IPS-20b (cell line): ENCODE measurements around the gene TIMM22.

Experiments
- H3K27ac ChIP-seq: one replicate; pipeline ENCODE4 v1.5.1; 2013; ENCODE audit warnings: low read length
- H3K27me3 ChIP-seq: 2 replicates; pipeline ENCODE4 v1.6.1; 2013; ENCODE audit warnings: mild to moderate bottlenecking, low read length, inconsistent platforms; ENCODE audit not compliant: insufficient read depth
- H3K36me3 ChIP-seq: 2 replicates; pipeline ENCODE4 v1.6.1; 2013; ENCODE audit warnings: low read depth, mild to moderate bottlenecking, inconsistent platforms, low read length, moderate library complexity; ENCODE audit not compliant: insufficient read depth
- H3K4me1 ChIP-seq: 2 replicates; pipeline ENCODE4 v1.6.1; 2013; ENCODE audit warnings: mild to moderate bottlenecking, control low read depth, inconsistent platforms, low read length, moderate library complexity; ENCODE audit not compliant: insufficient read depth
- H3K4me3 ChIP-seq: 2 replicates; pipeline ENCODE4 v1.5.1; 2013; ENCODE audit warnings: mild to moderate bottlenecking, low read length, inconsistent platforms
- H3K9ac ChIP-seq: 2 replicates; pipeline ENCODE4 v1.6.1; 2013; ENCODE audit warnings: low read depth, mild to moderate bottlenecking, inconsistent platforms, low read length, moderate library complexity
- H3K9me3 ChIP-seq: 2 replicates; pipeline ENCODE4 v1.6.1; 2013; ENCODE audit warnings: mild to moderate bottlenecking, low read depth, low read length, inconsistent platforms; ENCODE audit not compliant: insufficient read depth

Gene TIMM22

DNA sequence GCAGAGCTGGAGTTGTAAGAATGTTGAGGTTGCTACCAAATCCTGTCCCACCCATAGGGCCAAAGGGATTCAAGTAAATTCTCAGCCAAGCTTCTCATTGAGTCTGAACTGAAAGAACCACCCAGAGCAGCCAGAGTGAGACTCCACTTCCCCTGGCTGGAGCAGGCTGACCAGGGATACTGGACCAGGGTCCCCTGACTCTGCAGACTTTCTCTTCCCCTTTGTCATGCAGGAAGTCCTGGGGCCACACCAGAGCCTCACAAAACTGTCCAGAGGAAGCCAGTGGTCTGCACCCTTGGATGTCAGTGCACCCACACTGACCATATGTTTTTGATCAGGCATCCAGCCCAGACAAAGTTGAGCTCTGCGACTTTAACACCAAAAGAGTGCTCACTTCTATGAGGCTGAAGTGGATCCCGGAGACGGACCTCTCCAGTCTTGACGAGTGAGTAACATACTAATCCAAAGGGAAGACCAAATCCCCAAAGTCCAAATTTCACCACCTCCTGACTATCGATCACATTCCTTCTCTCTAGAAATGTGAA lies 21.5 kb upstream of the TIMM22 start:
- peaks cover 37% of the 10 kb centered on the region for H3K4me1 ChIP-seq
- no peaks in the 10 kb centered on the region for H3K36me3 ChIP-seq
- H3K27ac ChIP-seq, result peak overlapping the region; percentile 14
- no peaks in the 10 kb centered on the region for H3K9me3 ChIP-seq
- H3K4me3 ChIP-seq, result peak overlapping the region; percentile 2; the same call in 1 of the 2 replicates
- no peaks in the 10 kb centered on the region; the same call in 1 of the 2 replicates for H3K27me3 ChIP-seq
- H3K9ac ChIP-seq, result no peak overlapping the region

DNA sequence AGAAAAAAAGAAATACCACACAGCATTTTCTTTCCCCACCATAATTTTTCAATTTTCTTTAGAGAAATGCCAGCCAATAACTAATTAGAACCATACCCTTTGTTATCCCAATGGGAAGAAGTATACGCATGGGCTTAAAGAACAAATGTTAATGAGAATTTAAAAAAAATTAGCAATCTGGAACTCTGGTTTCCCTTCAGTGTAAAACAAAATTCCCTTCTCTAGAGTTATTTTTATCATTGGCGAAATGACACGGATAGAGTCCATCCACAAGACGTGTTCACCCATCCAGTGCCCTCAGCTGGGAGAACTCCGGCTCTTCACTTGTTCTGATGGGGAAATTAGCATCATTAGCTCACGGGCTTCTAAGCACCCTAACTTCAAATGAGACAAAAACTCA lies 20.6 kb upstream of the TIMM22 start:
- Histone ChIP-seq H3K4me1 (peaks cover 34% of the 10 kb centered on the region), H3K36me3 (no peaks in the 10 kb centered on the region), H3K9ac (no peak overlapping the region), H3K4me3 (no peak overlapping the region), H3K27me3 (no peaks in the 10 kb centered on the region; the same call in 1 of the 2 replicates), H3K27ac (no peak overlapping the region), H3K9me3 (no peaks in the 10 kb centered on the region)

DNA sequence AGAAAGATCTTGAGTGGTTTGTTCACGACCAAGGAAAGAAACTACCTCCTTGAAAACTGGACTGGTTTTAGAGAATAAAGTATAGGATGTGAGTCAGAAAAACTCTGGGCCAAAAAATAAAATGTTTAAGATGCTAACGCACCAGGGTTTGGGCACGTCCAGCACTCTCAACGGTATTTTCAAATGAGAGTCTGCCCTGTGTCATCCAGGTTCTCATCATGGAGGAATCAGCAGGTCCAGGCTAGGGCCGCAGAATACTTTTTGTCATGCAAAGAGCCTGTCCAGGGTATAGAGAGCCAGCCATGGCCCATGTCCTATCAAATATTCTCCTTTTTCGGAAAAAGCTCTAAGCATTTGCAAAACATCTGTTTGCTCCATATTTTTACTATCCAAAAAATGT lies 19.8 kb upstream of the TIMM22 start:
- Histone ChIP-seq H3K4me1 (peaks cover 34% of the 10 kb centered on the region), H3K9me3 (no peaks in the 10 kb centered on the region), H3K27ac (no peak overlapping the region), H3K9ac (peak overlapping the region; percentile 94; the same call in 1 of the 2 replicates), H3K27me3 (no peaks in the 10 kb centered on the region; the same call in 1 of the 2 replicates), H3K4me3 (peak overlapping the region; percentile 91), H3K36me3 (no peaks in the 10 kb centered on the region)

DNA sequence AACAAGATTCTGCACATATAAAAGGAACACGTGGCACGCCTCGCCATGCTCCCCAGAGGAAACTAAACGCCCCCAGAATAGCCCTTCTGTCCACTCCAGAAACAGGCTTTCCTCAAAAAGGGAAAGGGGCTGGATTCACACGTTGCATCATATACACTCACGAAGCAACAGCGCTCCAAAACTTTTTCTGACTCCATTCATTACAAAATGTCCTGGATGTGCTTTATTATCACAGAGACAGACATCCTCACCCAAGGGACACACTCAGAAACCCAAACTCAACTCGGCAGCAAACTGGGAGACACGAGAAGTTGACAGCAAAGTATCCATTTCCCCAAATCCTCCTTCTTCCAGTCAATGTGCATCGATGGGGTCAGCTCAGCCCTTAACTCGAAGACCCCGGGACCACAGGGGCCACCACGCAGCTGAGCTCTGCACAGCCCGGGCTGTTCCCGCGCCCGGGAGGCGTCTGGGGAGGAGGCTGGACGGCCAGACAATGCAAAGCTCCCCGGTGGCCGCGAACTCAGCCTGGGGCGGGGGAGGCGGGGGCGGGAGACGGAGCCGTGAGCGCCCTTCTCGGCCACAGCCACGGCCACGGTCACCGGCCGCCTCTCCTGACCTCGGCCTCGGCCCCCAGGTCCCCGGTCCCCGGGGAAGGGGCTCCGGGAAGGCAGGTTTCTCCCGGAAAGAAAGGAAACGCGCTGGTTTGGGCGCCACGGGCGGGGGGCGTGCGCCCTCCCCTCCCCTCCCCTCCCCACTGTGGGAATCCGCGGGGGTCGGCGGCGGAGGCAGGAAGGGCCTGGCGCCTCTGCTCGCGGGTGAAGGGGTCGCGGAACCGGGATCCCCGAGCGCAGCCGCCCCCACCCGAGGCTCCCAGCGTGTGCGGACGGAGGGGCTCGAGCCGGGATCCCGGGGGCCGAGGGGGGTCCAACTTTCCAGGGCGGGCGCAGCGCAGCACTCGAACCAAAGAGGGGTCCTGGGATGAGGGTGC lies 18.5 kb upstream of the TIMM22 start:
- Histone ChIP-seq H3K27me3 (no peaks in the 10 kb centered on the region; the same call in 1 of the 2 replicates), H3K36me3 (no peaks in the 10 kb centered on the region), H3K27ac (no peak overlapping the region), H3K9me3 (no peaks in the 10 kb centered on the region), H3K4me3 (peak overlapping the region; percentile 91), H3K9ac (peak overlapping the region; percentile 94), H3K4me1 (peaks cover 29% of the 10 kb centered on the region)

DNA sequence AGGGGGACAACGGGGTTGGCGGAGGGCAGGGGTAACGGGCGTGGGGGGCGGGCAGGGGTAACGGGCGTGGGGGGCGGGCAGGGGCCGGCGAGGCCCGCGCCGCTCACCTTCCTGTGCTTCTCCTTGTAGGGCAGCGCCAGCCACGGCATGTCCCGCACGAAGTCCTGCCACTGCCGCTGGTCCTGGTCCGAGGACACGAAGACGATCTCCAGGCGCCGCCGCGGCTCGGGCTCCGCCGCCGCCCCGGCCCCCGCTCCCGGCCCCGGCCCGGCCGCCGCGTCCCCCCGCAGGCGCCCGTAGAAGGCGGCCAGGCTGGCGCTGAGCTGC lies 17.8 kb upstream of the TIMM22 start:
- Histone ChIP-seq H3K9me3 (no peaks in the 10 kb centered on the region), H3K36me3 (no peaks in the 10 kb centered on the region), H3K9ac (no peak overlapping the region), H3K27ac (no peak overlapping the region), H3K4me1 (peaks cover 29% of the 10 kb centered on the region), H3K27me3 (no peaks in the 10 kb centered on the region; the same call in 1 of the 2 replicates), H3K4me3 (peak overlapping the region; percentile 69)

DNA sequence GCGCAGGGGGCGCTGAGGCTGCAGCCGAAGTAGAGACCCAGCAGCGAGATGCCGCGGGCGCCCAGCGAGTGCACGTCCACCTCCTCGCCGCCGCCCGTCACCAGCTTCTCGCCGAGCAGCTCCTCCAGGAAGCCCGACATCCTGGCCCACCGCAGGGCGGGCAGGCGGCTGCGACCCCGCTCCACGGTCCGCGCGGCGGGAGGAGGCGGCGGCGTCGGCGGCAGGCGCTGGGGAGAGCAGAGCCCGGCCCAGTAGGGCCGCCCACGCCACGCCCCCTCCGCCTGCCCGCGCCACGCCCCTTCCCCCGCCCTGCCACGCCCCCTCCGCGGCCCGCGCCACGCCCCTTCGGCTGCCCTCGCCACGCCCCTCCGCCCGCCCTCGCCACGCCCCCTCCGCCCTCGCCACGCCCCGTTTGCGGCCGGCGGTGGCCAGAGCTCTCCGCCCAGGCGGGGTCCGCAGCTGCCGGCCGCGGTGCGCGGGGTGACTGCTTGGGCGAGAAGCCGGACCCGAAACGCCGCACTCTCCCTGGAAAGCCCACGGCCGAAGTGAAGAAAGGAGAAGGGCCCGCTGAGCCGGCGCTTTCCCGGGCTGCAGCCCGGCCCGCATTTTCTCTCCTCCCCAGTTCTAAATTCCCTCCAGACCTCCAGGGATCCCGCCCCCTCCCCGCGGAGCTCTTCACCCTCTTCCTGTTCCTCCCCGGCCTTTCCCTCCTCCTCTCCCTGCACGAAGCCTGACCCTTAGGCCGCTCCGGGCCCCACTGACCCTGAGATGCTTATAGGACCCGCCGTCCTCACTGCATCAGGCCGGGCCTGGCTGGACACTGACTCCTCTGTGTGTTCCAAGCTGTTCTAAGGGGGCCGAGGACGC lies 17.2 kb upstream of the TIMM22 start, which contains the start of gene NXN:
Gene NXN (minus strand): TSS at position 238 of the 867 bp plus-strand sequence.
- peak within 1 kb of the TSS; percentile 91 for H3K4me3 ChIP-seq
- H3K27ac ChIP-seq, result no peak within 1 kb of the TSS
- no peaks in the 10 kb centered on the region for H3K36me3 ChIP-seq
- peak within 1 kb of the TSS; percentile 94 for H3K9ac ChIP-seq
- H3K4me1 ChIP-seq, result peaks cover 29% of the 10 kb centered on the region
- H3K9me3 ChIP-seq, result no peaks in the 10 kb centered on the region
- no peaks in the 10 kb centered on the region; the same call in 1 of the 2 replicates for H3K27me3 ChIP-seq

DNA sequence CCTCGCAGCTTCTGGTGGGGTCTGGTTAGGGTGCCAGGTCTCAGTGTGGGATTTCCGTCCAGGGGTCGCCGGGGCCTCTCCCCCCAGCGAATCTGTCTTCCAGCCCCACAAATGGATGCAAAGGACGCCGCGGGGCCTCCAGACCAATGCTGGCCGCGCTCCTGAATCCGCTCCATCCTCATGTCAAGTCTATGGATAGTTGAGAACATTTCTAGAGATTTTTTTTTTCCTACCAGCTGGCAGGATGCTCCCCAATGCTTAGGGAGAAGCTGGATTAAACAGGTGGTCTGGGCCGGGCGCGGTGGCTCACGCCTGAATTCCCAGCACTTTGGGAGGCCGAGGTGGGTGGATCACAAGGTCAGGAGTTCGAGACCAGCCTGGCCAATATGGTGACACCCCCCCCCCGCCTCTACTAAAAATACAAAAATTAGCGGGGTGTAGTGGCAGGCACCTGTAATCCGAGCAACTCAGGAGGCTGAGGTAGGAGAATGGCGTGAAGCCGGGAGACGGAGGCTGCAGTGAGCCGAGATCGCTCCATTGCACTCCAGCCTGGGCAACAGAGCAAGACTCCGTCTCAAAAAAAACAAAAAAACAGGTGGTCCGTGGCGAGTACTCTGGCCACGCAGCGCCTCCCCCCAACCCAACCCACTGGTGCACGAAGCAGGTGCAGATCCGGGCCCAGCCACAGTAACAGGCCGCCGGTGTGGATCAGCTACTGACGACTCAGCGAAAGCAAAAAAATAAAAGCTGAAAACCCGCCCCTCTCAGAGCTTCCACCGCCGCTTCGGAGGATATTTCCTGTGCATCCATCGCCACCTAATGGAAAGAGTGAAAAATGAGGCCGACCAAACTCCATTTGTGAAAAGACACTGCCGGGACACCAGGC lies 16.3 kb upstream of the TIMM22 start:
- H3K4me1 ChIP-seq, result peaks cover 22% of the 10 kb centered on the region; the same call in 1 of the 2 replicates
- peak overlapping the region; percentile 69 for H3K4me3 ChIP-seq
- H3K27me3 ChIP-seq, result no peaks in the 10 kb centered on the region; the same call in 1 of the 2 replicates
- peak overlapping the region; percentile 63; the same call in 1 of the 2 replicates for H3K9ac ChIP-seq
- H3K27ac ChIP-seq, result no peak overlapping the region
- no peaks in the 10 kb centered on the region for H3K9me3 ChIP-seq
- H3K36me3 ChIP-seq, result no peaks in the 10 kb centered on the region

DNA sequence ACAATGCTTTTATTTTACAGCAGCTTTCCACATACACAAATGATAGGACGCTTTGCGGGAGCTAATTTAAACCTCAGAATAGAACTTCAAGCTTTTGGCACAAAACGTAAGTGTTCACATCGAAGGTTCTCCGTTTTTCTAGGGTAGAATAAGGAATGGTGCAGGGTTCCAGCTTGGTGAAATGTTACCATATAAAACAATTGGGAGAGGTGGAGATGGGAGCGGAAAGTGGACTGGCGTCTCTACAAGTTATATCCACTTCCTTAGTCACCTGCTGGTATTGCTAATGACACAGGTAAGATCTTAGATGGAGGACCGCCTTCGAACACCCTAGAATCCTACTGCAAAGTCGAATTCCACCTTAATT lies 15.7 kb upstream of the TIMM22 start:
- Histone ChIP-seq H3K36me3 (no peaks in the 10 kb centered on the region), H3K4me3 (0 out of 2 replicates have a peak overlapping the region, but pooled peaks have one; percentile 37), H3K9ac (no peak overlapping the region), H3K9me3 (no peaks in the 10 kb centered on the region), H3K4me1 (peaks cover 16% of the 10 kb centered on the region; the same call in 1 of the 2 replicates), H3K27me3 (no peaks in the 10 kb centered on the region; the same call in 1 of the 2 replicates), H3K27ac (no peak overlapping the region)

DNA sequence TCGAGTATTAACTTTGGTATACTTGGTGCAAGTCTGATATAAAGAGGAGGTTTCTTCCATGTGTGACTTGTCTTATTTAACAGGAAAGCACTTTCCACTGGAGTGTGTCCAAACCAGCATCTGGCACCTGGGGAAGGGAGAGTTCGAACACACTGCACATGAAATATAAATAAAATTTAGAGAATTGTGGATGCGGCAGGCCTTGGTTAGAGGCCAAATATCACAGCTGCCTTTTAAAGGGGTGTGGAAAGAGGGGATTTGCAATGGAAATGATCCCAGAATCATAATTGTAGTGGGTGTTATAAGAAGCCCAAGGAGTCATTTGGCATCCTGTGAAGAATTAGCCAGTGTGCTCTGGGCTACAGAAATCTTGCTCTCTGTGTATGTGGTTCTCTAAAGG lies 13.0 kb upstream of the TIMM22 start:
- H3K36me3 ChIP-seq, result no peaks in the 10 kb centered on the region
- H3K4me1 ChIP-seq, result no peaks in the 10 kb centered on the region; the same call in 1 of the 2 replicates
- no peak overlapping the region for H3K27ac ChIP-seq
- no peaks in the 10 kb centered on the region for H3K9me3 ChIP-seq
- no peak overlapping the region for H3K9ac ChIP-seq
- H3K4me3 ChIP-seq, result no peak overlapping the region
- H3K27me3 ChIP-seq, result no peaks in the 10 kb centered on the region

DNA sequence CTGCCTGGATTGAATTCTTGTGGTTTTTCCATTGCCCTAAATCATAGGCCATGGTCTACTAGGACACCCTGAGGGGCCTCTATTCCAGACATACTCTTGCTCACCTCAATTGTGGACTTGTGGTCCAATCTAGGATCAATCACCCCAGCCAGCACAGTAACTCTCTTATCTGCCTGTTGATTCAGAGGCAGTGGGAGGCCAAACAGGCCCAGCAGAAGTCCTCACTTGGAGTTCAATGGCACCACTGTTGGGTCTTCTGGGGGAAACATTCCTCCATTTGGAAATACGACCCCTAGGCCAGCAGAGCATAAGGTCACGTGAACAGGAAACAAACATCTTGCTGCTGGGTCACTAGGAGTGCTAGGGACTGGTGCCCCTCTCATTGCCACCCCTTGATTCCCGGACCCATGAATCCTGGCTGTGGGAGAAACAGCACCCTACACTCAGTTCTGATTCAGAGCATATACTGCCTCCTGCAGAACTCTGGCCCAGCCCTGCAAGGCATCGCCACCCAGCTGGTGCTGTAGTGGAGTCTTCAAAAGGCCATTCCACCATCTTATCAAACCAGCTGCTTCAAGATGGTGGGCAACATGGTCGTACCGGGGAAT lies 10.5 kb upstream of the TIMM22 start:
- H3K36me3 ChIP-seq, result no peaks in the 10 kb centered on the region

More for the DNA sequence above, 10.5 kb upstream of the TIMM22 start:
- Histone ChIP-seq H3K4me1 (no peaks in the 10 kb centered on the region; the same call in 1 of the 2 replicates), H3K27ac (no peak overlapping the region), H3K27me3 (no peaks in the 10 kb centered on the region), H3K9ac (no peak overlapping the region), H3K4me3 (no peak overlapping the region), H3K9me3 (no peaks in the 10 kb centered on the region)
